ENCODE measurements around the gene IFNL2. TPM values are rescaled to one million over a fixed set of nuclear protein-coding genes. Genes with fewer than 3 reads are reported as not detected.

IFNL2 gene
- total RNA-seq, 4 donors from 2014 or later = not detected

DNA sequence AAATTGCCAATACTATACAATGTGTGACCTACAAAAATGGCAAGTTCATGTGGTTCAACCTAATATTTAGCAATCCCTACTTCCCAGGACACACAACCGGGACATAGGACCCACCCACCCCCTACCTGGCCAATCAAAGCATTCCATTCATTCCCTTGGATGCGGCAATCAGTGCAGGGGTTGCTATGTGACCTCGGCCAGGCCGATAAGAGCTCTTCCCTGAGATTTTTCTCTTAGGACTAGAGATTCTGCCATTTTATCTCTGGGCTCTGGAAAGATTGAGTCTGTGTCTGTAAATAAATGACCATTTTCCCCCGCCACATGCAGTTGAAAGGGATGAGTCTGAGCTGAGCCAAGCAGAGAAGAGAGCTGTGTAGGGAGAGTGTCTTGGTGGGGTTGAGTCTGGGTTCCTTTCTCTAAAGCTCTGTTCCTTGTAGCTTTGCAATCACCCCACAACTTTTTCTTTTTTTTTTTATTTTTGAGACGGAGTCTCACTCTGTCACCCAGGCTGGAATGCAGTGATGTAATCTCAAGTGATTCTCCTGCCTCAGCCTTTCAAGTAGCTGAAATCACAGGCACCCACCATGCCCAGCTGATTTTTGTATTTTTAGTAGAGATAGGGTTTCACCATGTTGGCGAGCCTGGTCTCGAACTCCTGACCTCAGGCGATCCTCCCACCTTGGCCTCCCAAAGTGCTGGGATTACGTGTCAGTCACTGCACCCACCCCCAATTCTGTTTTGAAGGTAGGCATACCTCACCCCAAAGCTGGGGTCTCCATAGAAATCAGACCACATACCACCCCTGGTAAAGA is 35.4 kb downstream of the IFNL2 start:
- no peak for DNase-seq
- 42 to 56% methylated on average over 9 of the region's 10 CpGs for WGBS, 2 donors
- Histone ChIP-seq H3K4me3 (no peak overlapping the region), H3K4me1 (peaks cover 8 to 17% (median 8%) of the 10 kb centered on the region in 3 donors), H3K36me3 (no peaks in the 10 kb centered on the region), H3K27me3 (peaks cover 0 to 60% (median 7%) of the 10 kb centered on the region in 4 donors), H3K27ac (no peak overlapping the region), H3K9me3 (no peaks in the 10 kb centered on the region)
- TF ChIP-seq POLR2A (IDR thresholded peaks at IDR 0.05) = no peak
- TF ChIP-seq, protein P1, sequence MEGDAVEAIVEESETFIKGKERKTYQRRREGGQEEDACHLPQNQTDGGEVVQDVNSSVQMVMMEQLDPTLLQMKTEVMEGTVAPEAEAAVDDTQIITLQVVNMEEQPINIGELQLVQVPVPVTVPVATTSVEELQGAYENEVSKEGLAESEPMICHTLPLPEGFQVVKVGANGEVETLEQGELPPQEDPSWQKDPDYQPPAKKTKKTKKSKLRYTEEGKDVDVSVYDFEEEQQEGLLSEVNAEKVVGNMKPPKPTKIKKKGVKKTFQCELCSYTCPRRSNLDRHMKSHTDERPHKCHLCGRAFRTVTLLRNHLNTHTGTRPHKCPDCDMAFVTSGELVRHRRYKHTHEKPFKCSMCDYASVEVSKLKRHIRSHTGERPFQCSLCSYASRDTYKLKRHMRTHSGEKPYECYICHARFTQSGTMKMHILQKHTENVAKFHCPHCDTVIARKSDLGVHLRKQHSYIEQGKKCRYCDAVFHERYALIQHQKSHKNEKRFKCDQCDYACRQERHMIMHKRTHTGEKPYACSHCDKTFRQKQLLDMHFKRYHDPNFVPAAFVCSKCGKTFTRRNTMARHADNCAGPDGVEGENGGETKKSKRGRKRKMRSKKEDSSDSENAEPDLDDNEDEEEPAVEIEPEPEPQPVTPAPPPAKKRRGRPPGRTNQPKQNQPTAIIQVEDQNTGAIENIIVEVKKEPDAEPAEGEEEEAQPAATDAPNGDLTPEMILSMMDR (IDR thresholded peaks at IDR 0.05) = no peak
- intact Hi-C loops (cut with DNase I) = no loop called here

DNA sequence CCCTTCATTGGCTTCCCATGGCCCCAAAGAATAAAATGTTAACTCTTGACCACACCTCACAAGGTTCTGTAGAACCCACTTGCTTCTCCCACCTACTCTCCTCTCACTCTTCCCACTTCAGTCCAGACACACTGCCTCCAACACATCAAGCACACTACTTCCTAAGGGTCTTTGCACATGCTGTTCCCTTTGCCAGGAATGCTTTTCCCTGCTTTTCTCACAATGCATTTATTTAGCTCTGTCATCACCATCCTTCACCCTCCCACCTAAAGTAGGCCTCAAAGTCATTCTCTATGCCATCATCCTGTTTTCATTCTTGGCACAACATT is 36.0 kb downstream of the IFNL2 start:
- Histone ChIP-seq H3K27me3 (peaks cover 0 to 66% (median 7%) of the 10 kb centered on the region in 4 donors), H3K4me1 (peaks cover 8 to 17% (median 8%) of the 10 kb centered on the region in 3 donors), H3K4me3 (no peak overlapping the region), H3K27ac (no peak overlapping the region), H3K9me3 (no peaks in the 10 kb centered on the region), H3K36me3 (no peaks in the 10 kb centered on the region)
- DNase-seq = no peak
- intact Hi-C loops (cut with DNase I) = no loop called here
- TF ChIP-seq, protein P1 (IDR thresholded peaks at IDR 0.05) = no peak
- TF ChIP-seq POLR2A (IDR thresholded peaks at IDR 0.05) = no peak

DNA sequence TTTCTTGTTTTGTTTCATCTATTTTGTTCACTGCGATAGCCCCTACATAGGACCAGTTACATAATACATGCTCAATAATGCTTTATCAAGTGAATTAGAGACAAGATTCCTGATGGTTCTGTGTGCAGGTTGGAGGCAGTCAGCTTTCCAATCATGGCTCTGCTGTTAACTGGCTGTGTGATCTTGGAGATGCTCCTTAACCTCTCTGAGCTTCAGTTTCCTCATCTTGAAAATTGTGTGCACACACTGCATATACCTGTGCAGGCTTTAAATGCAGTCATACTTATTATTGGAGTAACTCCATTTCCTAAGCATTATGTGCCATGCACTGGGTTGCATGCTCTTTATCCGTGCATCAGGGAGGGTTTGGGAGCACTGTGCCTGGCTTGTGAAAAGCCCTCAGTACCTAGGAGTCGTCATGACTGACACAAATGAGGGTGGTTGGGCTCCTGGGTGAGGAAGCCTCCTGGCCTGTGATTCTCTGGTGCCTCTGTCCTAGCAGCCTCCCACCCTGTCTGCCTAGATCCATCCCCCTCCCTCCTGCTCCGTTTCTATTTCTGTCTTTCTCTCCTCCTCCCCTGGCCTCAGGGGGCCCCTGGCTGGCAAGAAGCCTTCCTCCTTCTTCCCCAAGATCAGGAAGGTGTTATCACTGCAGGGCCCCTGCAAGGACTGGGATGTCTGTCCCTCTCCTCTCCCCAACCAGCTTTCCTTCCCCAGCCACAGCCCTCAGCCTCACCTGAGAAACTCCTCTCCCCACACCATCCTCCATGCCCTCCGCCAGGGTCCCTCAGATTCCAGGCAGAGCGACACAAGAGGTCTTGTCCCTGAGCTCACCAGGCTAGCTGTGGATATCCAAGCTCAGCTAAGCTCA is 36.7 kb downstream of the IFNL2 start:
- Histone ChIP-seq H3K27ac (no peak overlapping the region), H3K4me1 (peaks cover 8 to 17% (median 8%) of the 10 kb centered on the region in 3 donors), H3K27me3 (peaks cover 0 to 66% (median 7%) of the 10 kb centered on the region in 4 donors), H3K36me3 (no peaks in the 10 kb centered on the region), H3K4me3 (no peak overlapping the region), H3K9me3 (no peaks in the 10 kb centered on the region)
- TF ChIP-seq, protein P1 (IDR thresholded peaks at IDR 0.05) = no peak
- TF ChIP-seq POLR2A (IDR thresholded peaks at IDR 0.05) = no peak
- 28 to 45% methylated on average over 4 to 5 of the region's 6 CpGs for WGBS, 2 donors
- intact Hi-C loops (cut with DNase I) = no loop called here
- DNase-seq = no peak

DNA sequence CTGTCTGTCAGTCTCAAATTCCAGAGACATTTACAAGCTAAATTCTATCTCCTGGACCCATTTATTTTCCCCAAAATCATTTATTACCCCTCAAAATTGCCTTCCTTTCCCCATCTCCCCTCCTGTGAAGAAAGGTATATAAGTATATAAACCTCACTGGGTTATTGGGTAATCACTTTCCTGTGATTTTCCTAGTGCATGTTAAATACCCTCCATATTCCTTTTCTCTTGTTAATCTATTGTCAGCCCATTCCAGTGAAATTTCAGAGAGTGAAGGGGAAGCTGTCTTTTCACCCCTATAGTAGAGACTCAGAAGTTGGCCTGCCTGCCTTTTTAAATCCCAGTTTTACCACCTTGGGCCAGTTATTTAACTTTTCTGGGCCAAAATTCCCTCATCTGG is 37.9 kb downstream of the IFNL2 start:
- H3K9me3 ChIP-seq = no peaks in the 10 kb centered on the region
- TF ChIP-seq POLR2A (IDR thresholded peaks at IDR 0.05) = no peak
- TF ChIP-seq, protein P1 (IDR thresholded peaks at IDR 0.05) = no peak
- H3K4me1 ChIP-seq = peaks cover 8 to 17% (median 8%) of the 10 kb centered on the region in 3 donors
- H3K27ac ChIP-seq = no peak overlapping the region
- no peak overlapping the region for H3K4me3 ChIP-seq
- DNase-seq = no peak
- no peaks in the 10 kb centered on the region for H3K36me3 ChIP-seq
- peaks cover 0 to 66% (median 7%) of the 10 kb centered on the region in 4 donors for H3K27me3 ChIP-seq
- intact Hi-C loops (cut with DNase I) = no loop called here

All from esophagus squamous epithelium (tissue), 5 donors.